Activated CD4-positive, alpha-beta T cell treated with anti-CD3 and anti-CD28 coated beads for 36 hours (primary cell): ENCODE results near the gene HYDIN. TPM values are rescaled to one million over a fixed set of nuclear protein-coding genes. Genes with fewer than 3 reads are reported as not detected.
A peak's percentile ranks its signal among the peaks of the same experiment; 100 is the strongest.

Experiments
- ATAC-seq: fragments of 200-7000 bp; cut with Tn5 transposase; one replicate; pipeline ENCODE4 v1.10.0; 2021; ENCODE audit warnings: mild to moderate bottlenecking, moderate library complexity
- CTCF ChIA-PET: fragments of 350-600 bp; sonication (Branson Sonifier 250); formaldehyde crosslinking; loops from one replicate; lab custom pipeline; 2021; ENCODE audit warnings: antibody characterized with exemption; lab: Charles Lee
- POLR2A ChIA-PET: fragments of 350-600 bp; sonication (Branson Sonifier 250); formaldehyde crosslinking; loops from one replicate; lab custom pipeline; 2021; ENCODE audit warnings: antibody characterized with exemption, inconsistent platforms; lab: Charles Lee
- DNase-seq: peaks from one replicate; pipeline ENCODE4 v3.0.0-alpha.2; 2020
- H3K27ac Mint-ChIP-seq: one replicate; pipeline ENCODE4 v1.8.0; 2021; ENCODE audit warnings: mixed read lengths
- H3K27me3 Mint-ChIP-seq: one replicate; pipeline ENCODE4 v1.8.0; 2021; ENCODE audit warnings: mixed read lengths
- H3K36me3 Mint-ChIP-seq: one replicate; pipeline ENCODE4 v1.8.0; 2021; ENCODE audit warnings: low read depth, mixed read lengths
- H3K4me1 Mint-ChIP-seq: one replicate; pipeline ENCODE4 v1.8.0; 2021; ENCODE audit warnings: mixed read lengths
- H3K4me3 Mint-ChIP-seq: one replicate; pipeline ENCODE4 v1.8.0; 2021; ENCODE audit warnings: mild to moderate bottlenecking, moderate library complexity, mixed read lengths
- H3K9me3 Mint-ChIP-seq: one replicate; pipeline ENCODE4 v1.8.0; 2021; ENCODE audit warnings: low read depth, mixed read lengths
- intact Hi-C, 2 experiments: fragments of 100-400 bp; cut with DNase I in 1 of 2; cut with micrococcal nuclease in 1 of 2; formaldehyde crosslinking; loops; one replicate each; pipeline versions ENCODE4 v1.14.2 to v1.15.1; 2022 to 2024; cut with DNase I, micrococcal nuclease
- total RNA-seq, 2 experiments: library from RNA; stranded (reverse); gene quantifications; one replicate each; pipeline ENCODE4 v1.2.3, GENCODE V29; 2021

Gene HYDIN
- total RNA-seq, 2 experiments from 2014 or later, result 0.32 TPM; not detected in 1

GRCh38 chr16:70769131-70769530 lies 461.4 kb downstream of the HYDIN start:
- H3K4me1 Mint-ChIP-seq, result no peaks in the 10 kb centered on the region
- no peaks in the 10 kb centered on the region for H3K27me3 Mint-ChIP-seq
- H3K4me3 Mint-ChIP-seq, result no peak overlapping the region
- POLR2A ChIA-PET, result no interaction called here
- no peak for DNase-seq
- intact Hi-C loops, result no loop called here
- no peak overlapping the region for H3K27ac Mint-ChIP-seq
- no peak for ATAC-seq
- peaks cover 19% of the 10 kb centered on the region for H3K36me3 Mint-ChIP-seq
- CTCF ChIA-PET, result interaction anchor here (1.6 to 3.7 kb wide), 3 partner anchors 10 to 116 kb away, joined by 3 to 36 read pairs (median 24); no protein-coding TSS in a partner anchor
- no peaks in the 10 kb centered on the region for H3K9me3 Mint-ChIP-seq

GRCh38 chr16:70768203-70768580 lies 462.3 kb downstream of the HYDIN start:
- Mint-ChIP-seq H3K27me3 (no peaks in the 10 kb centered on the region), H3K4me1 (no peaks in the 10 kb centered on the region), H3K36me3 (peaks cover 19% of the 10 kb centered on the region), H3K4me3 (no peak overlapping the region), H3K9me3 (no peaks in the 10 kb centered on the region), H3K27ac (no peak overlapping the region)
- DNase-seq (no peak), ATAC-seq (no peak)
- intact Hi-C loops, result no loop called here
- ChIA-PET POLR2A (no interaction called here), CTCF (interaction anchor here (0.7 to 1.6 kb wide), 5 partner anchors 8 to 115 kb away, joined by 3 to 8 read pairs (median 3); no protein-coding TSS in a partner anchor)

DNA sequence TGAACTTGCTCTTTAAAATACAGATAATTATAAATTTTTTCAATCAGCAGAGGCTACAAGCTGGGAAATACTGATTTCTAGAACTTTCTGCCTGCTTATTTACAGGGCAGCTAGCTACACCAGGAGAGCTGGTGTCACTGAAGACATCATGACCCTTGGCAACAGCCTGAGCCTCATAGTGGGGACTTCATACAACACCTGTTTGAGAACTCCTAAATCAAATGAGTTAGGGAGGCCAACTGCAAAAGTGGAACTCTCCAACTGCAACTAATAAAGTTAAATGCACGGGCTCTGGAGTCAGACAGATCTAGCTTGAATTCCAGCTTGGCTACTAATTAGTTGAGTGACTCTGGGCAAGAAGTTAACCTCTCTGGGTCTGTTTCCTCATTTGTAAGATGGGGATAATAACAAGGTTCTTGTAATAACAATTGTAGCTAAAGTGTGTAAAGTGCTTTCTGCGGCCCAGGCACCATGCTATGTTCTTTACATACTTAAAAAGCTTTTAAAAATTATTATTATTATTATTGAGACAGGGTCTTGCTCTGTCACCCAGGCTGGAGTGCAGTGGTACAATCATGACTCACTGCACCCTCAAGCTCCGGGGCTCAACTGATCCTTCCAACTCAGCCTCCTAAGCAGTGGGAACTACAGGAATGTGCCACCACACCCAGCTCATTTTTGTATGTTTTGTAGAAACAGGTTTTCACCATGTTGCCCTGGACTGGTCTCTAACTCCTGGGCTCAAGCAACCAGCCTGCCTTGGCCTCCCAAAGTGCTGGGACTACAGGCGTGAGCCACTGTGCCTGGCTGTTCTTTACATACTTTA lies 462.9 kb downstream of the HYDIN start:
- Mint-ChIP-seq H3K27ac (no peak overlapping the region), H3K36me3 (peaks cover 19% of the 10 kb centered on the region), H3K4me3 (no peak overlapping the region), H3K4me1 (no peaks in the 10 kb centered on the region), H3K9me3 (no peaks in the 10 kb centered on the region), H3K27me3 (no peaks in the 10 kb centered on the region)
- intact Hi-C loops, result no loop called here
- CTCF ChIA-PET, result interaction anchor here (0.6 to 1.6 kb wide), 4 partner anchors 9 to 114 kb away, joined by 3 to 8 read pairs (median 4); no protein-coding TSS in a partner anchor
- POLR2A ChIA-PET, result no interaction called here
- ATAC-seq (no peak), DNase-seq (no peak)

DNA sequence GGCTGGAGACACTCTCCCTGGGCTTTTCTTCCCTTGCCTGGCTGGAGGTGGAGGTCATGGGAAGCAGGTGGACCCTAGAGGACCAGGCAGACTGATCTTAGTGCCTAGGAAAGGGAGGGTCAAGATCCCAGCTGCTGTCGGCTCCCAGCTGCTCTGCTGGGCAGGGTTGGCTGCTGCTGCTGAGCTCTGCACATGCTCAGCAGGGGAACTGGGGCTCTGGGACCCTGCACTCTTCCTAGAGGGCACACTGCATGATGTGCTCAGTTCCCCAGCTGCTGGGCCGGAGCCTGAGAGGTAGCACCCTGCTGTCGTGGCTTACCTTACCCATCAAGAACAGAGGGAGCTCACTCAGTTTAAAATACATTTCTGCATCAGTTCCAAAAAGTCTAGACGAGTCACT lies 463.9 kb downstream of the HYDIN start:
- ChIA-PET POLR2A (no interaction called here), CTCF (interaction anchor here (0.6 to 1.6 kb wide), 3 partner anchors 10 to 107 kb away, joined by 3 to 8 read pairs (median 3); no protein-coding TSS in a partner anchor)
- no peak overlapping the region for H3K4me3 Mint-ChIP-seq
- no peaks in the 10 kb centered on the region for H3K4me1 Mint-ChIP-seq
- H3K9me3 Mint-ChIP-seq, result no peaks in the 10 kb centered on the region
- no peak for ATAC-seq
- no peaks in the 10 kb centered on the region for H3K27me3 Mint-ChIP-seq
- no peak overlapping the region for H3K27ac Mint-ChIP-seq
- intact Hi-C loops, result no loop called here
- no peak for DNase-seq
- peaks cover 19% of the 10 kb centered on the region for H3K36me3 Mint-ChIP-seq

- intact Hi-C loops, result no loop called here
- no peak overlapping the region for H3K4me3 Mint-ChIP-seq
- no peak for DNase-seq
- no peaks in the 10 kb centered on the region for H3K9me3 Mint-ChIP-seq
- ChIA-PET POLR2A (interaction anchor here (0.6 kb wide), 1 partner anchor 787 kb away, joined by 3 read pairs; no protein-coding TSS in a partner anchor), CTCF (interaction anchor here (1.1 to 1.2 kb wide), 2 partner anchors 86 to 97 kb away, joined by 3 read pairs; no protein-coding TSS in a partner anchor)
- no peak for ATAC-seq
- H3K27me3 Mint-ChIP-seq, result no peaks in the 10 kb centered on the region
- no peak overlapping the region for H3K27ac Mint-ChIP-seq
- peaks cover 2% of the 10 kb centered on the region for H3K4me1 Mint-ChIP-seq
- H3K36me3 Mint-ChIP-seq, result peaks cover 21% of the 10 kb centered on the region
These were observed 464.3 kb downstream of the HYDIN start for GRCh38 chr16:70766176-70766575.

DNA sequence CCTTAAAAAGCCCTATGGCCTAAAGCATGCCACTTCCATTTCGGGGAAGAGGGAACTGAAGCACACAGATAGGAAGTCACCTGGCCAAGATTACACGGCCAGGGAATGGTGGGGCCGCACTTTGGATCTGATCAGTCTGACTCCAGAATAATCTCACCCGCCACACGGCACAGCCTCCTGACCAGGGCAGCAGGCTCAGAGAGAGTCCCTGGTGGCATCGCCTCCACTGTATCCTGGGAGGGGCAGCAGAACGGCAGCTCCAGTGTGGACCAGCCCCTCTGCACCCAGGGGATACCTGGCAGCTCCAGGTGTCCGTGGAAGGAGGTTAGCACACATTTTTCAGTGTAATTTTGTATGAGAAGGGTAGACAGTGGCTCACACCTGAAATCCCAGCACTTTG lies 465.0 kb downstream of the HYDIN start:
- intact Hi-C loops, result no loop called here
- DNase-seq (no peak), ATAC-seq (no peak)
- H3K4me3 Mint-ChIP-seq, result no peak overlapping the region
- H3K4me1 Mint-ChIP-seq, result peaks cover 5% of the 10 kb centered on the region
- H3K27me3 Mint-ChIP-seq, result no peaks in the 10 kb centered on the region
- no peaks in the 10 kb centered on the region for H3K9me3 Mint-ChIP-seq
- ChIA-PET POLR2A (interaction anchor here (0.6 kb wide), 1 partner anchor 787 kb away, joined by 3 read pairs; no protein-coding TSS in a partner anchor), CTCF (interaction anchor here (0.6 to 1.2 kb wide), 3 partner anchors 12 to 86 kb away, joined by 3 read pairs; no protein-coding TSS in a partner anchor)
- H3K27ac Mint-ChIP-seq, result no peak overlapping the region
- H3K36me3 Mint-ChIP-seq, result peaks cover 16% of the 10 kb centered on the region

DNA sequence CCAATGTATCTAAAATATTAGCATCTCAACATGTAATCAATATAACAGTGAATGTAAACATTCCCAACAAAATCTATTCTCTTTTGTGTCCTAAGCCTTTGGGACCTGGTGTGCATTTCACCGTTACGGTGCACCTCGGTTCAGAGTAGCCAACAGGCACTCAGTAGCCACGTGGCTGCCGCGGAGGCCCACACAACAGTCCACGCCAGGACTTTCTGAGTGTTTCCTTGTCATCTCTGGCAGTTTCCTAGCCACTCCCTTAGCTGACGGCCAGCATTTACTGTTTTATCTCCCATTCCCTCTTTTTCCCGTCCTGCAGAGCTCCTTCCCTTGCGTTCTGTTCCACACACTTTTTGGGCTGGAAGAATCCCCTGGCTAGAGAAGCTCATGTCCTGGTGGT lies 465.9 kb downstream of the HYDIN start:
- peaks cover 13% of the 10 kb centered on the region for H3K36me3 Mint-ChIP-seq
- ChIA-PET POLR2A (no interaction called here), CTCF (interaction anchor here (1.2 kb wide), 1 partner anchor 11 kb away, joined by 3 read pairs; no protein-coding TSS in a partner anchor)

DNA sequence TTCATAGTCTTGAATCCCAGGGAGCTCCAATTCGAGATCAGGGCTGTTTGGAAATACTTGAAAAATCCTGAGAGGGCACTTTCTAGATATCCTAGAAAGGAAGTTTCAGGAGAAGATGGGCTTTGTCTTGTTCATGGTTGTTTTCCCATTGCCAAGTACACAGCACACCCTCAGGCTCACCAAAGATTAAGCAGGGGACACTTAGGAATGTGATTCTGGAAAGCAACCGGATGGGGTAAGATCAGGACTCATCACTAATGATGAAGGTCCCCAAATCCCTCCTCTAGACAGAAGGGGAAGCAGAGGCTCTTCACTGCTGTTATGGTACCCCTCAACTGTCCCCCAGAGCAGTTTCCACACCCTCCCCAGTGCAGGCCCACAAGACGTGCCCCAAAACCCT lies 470.3 kb downstream of the HYDIN start:
- H3K36me3 Mint-ChIP-seq, result peaks cover 11% of the 10 kb centered on the region
- ChIA-PET POLR2A (no interaction called here), CTCF (interaction anchor here (1.5 to 5.7 kb wide), 2 partner anchors 10 to 22 kb away, joined by 3 to 36 read pairs; no protein-coding TSS in a partner anchor)
- intact Hi-C loops, result no loop called here
- H3K4me3 Mint-ChIP-seq, result no peak overlapping the region
- no peak for DNase-seq
- peaks cover 9% of the 10 kb centered on the region for H3K4me1 Mint-ChIP-seq
- H3K27ac Mint-ChIP-seq, result peak overlapping the region; percentile 53
- no peaks in the 10 kb centered on the region for H3K27me3 Mint-ChIP-seq
- no peaks in the 10 kb centered on the region for H3K9me3 Mint-ChIP-seq
- no peak for ATAC-seq

More for the DNA sequence above, 465.9 kb downstream of the HYDIN start:
- intact Hi-C loops, result no loop called here
- Mint-ChIP-seq H3K9me3 (no peaks in the 10 kb centered on the region), H3K27ac (no peak overlapping the region), H3K4me3 (no peak overlapping the region), H3K27me3 (no peaks in the 10 kb centered on the region), H3K4me1 (peaks cover 7% of the 10 kb centered on the region)
- ATAC-seq (no peak), DNase-seq (no peak)

DNA sequence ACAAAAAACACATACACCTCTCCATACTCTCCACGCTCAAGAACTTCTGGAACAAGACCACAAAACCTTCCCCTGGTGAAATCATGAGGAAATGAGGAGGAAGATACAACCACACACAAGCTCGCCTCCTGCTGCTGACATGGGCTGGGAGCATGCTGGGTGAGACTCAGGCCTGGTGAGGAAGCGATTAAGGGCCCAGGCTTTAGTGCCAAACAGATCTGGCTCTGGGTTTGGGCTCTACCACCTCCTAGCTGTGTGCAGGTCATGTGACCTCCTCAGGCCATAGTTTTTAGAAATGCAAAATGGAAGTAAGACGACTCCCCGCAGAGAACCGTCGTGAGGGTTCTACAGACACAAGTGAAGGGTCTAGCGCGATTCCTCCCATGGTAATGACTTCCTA lies 470.9 kb downstream of the HYDIN start:
- ATAC-seq (no peak), DNase-seq (no peak)
- Mint-ChIP-seq H3K27me3 (no peaks in the 10 kb centered on the region), H3K4me3 (no peak overlapping the region), H3K4me1 (peaks cover 9% of the 10 kb centered on the region), H3K9me3 (no peaks in the 10 kb centered on the region), H3K36me3 (peaks cover 11% of the 10 kb centered on the region), H3K27ac (no peak overlapping the region)
- CTCF ChIA-PET, result interaction anchor here (1.5 to 5.7 kb wide), 2 partner anchors 11 to 21 kb away, joined by 3 to 36 read pairs; no protein-coding TSS in a partner anchor
- intact Hi-C loops, result no loop called here
- POLR2A ChIA-PET, result no interaction called here

DNA sequence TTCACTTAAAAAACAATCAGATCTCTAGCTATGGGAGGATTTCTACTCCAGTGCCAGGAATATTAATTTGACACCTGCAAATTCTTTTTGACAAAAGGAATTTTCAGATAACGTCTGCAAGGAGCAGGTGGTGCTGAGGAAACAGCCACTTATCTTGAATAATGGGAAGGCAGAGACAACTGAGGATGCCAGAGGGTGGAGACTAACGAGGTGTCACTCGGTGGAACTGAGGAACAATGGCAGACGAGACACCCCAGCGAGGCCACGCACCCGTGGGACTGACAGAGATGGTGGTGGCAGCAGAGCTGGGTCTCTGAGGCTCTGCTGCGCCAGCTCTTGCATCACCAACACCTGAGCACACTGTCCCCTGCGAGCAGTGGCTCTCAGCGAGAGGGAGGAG lies 471.7 kb downstream of the HYDIN start:
- intact Hi-C loops, result no loop called here
- POLR2A ChIA-PET, result no interaction called here
- DNase-seq (no peak), ATAC-seq (no peak)
- Mint-ChIP-seq H3K4me3 (no peak overlapping the region), H3K27ac (no peak overlapping the region), H3K27me3 (no peaks in the 10 kb centered on the region), H3K36me3 (peaks cover 11% of the 10 kb centered on the region), H3K9me3 (no peaks in the 10 kb centered on the region), H3K4me1 (peaks cover 9% of the 10 kb centered on the region)
- CTCF ChIA-PET, result interaction anchor here (5.7 kb wide), 1 partner anchor 11 kb away, joined by 36 read pairs; no protein-coding TSS in a partner anchor
